ENCODE data around the gene RALY.
"Not testable (repeated sequence)": the region's sequence is repeated elsewhere in the genome, so short reads cannot be mapped to it uniquely, and the experiment has no call there.

The RALY gene

GRCh38 chr20:34105978-34106675 lies 112.4 kb downstream of the RALY start:
- DNase-seq (ENCODE audit: low read depth in 2 of 2) = no peak

DNA sequence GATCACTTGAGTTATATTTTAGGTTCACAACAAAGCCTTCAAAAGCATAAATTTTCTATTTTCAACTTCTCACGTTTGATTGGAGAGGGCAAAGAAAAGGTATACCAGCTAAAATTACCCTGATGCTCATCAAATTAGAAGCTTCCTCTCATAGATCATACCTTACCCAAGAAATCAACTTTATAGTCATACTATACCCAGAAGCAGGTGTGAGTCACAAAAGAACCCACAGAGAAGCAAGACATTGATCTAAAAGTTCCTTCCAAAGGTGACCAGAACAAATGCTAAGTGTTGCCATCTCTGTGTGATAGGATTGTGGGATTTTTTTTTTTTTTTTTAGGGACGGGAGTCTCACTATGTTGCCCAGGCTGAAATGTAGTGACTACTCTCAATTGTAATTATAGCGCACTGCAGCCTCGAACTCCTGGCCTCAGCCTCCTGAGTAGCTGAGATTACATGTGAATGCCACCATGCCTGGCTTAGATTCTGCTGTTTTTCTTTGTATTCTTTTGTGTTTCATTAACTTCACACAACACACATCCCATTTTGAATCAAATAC lies 115.0 kb downstream of the RALY start:
- no peak for DNase-seq (ENCODE audit: low read depth in 2 of 2)

GRCh38 chr20:34109442-34109841 lies 115.7 kb downstream of the RALY start:
- no peak for DNase-seq (ENCODE audit: low read depth in 2 of 2)

GRCh38 chr20:34110025-34110744 lies 116.5 kb downstream of the RALY start:
- no peak for DNase-seq (ENCODE audit: low read depth in 2 of 2)

GRCh38 chr20:34110745-34111641 lies 117.3 kb downstream of the RALY start:
- DNase-seq (ENCODE audit: low read depth in 2 of 2) = no peak

GRCh38 chr20:34111702-34112599 lies 118.2 kb downstream of the RALY start, which contains the start of gene EIF2S2:
Gene EIF2S2 (minus strand): TSS chr20:34112243. CDS start chr20:34112110, 133 bp downstream.
- peak; percentile 91 for DNase-seq (ENCODE audit: low read depth in 2 of 2)

DNA sequence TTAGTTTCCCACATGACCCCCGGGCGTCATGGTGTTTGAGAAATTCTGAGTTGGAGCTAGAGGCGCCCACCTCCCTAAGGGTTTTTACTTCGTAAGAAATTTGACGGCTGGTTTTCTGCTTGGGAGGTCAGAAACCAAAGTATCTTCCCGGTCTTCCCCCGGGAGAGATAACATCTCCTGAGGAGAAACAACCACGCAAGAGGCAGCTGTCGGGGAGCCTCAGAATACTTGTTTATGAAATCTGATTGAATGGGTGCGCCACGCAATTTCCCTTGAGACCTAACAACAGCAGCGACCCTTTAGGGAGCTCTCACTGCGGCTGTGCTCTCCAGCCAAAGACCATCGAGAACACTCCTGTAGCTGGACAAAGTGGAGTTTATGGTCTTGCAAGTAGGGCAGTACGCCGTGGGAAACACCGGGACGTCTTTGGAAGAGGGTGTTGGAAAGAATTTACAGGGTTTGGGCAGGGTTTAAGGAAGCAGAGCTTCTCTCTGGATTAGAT lies 118.9 kb downstream of the RALY start:
- DNase-seq (ENCODE audit: low read depth in 2 of 2) = no peak

- no peak for DNase-seq (ENCODE audit: low read depth in 2 of 2)
These were observed 121.1 kb downstream of the RALY start for GRCh38 chr20:34114809-34115208.

- DNase-seq (ENCODE audit: low read depth in 2 of 2) = no peak
These were observed 121.5 kb downstream of the RALY start for GRCh38 chr20:34115232-34115631.

- DNase-seq (ENCODE audit: low read depth in 2 of 2) = no peak
These were observed 126.5 kb downstream of the RALY start for GRCh38 chr20:34120213-34120612.

- DNase-seq (ENCODE audit: low read depth in 2 of 2) = no peak
These were observed 128.7 kb downstream of the RALY start for GRCh38 chr20:34122274-34122980.

DNA sequence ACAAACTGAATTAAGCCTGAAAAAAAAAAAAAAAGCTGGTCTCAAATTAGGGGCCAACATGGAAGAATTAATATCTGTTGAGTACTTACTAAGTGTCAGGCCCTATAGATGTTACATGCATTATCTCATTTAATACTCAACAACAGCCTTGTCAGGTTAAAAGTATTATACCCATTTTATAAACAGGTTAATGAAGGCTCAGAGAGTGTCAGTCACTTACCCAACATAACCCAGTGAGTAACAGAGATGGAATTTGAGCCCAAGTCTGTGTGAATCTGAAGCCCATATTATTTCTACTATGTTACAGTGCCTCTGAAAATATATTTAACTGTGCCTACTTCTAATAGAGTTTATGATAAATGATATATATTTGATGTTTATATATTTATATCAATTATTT lies 129.6 kb downstream of the RALY start:
- DNase-seq (ENCODE audit: low read depth in 2 of 2) = no peak

- DNase-seq (ENCODE audit: low read depth in 2 of 2) = no peak
These were observed 130.9 kb downstream of the RALY start for GRCh38 chr20:34124469-34125249.

GRCh38 chr20:34127792-34128191 lies 134.1 kb downstream of the RALY start:
- no peak for DNase-seq (ENCODE audit: low read depth in 2 of 2)

DNA sequence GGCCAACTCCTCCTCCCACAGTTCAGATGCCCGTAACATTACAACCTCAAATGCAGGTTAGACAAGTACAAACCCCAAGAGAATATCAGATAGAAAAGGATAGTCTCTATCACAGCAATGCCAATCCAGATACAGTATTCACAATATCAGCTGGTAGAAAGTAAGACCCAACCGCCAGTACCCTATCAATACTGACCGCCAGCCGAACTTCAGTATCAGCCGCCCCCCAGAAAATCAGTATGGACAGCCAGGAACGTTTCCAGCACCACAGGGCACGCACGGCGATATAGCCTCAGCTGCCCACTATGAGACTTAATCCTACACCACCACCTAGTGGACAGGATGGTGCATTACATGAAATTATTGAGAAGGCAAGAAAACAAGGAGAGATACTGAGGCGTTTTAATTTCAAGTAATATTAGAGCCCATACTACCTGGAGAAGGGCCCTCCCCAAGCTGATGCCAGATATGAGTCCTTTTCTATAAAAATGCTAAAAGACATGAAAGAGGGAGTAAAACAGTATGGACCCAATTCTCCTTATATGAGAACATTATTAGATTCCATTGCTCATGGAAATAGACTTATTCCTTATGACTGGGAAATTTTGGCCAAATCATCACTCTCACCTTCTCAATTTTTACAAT lies 135.9 kb downstream of the RALY start:
- DNase-seq (ENCODE audit: low read depth in 2 of 2) = peak in 1 of 2 donors; percentile 7

DNA sequence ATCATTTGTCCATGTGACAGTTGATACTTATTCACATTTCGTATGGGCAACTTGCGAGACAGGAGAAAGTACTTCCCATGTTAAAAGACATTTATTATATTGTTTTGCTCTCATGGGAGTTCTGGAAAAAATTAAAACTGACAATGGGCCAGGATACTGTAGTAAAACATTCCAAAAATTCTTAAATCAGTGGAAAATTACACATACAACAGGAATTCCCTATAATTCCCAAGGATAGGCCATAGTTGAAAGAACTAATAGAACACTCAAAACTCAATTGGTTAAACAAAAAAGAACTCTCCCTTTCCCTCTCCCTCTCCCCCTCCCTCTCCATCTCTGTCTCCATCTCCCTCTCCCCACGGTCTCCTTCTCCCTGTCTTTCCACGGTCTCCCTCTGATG lies 137.8 kb downstream of the RALY start:
- no peak for DNase-seq (ENCODE audit: low read depth in 2 of 2)

DNA sequence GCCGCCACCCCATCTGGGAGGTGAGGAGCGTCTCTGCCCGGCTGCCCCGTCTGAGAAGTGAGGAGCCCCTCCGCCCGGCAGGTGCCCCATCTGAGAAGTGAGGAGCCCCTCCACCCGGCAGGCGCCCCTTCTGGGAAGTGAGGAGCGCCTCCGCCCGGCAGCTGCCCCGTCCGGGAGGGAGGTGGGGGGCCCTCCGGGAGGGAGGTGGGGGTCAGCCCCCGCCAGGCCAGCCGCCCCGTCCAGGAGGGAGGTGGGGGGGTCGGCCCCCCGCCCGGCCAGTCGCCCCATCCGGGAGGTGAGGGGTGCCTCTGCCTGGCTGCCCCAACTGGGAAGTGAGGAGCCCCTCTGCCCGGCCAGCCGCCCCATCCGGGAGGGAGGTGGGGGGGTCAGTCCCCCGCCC lies 138.8 kb downstream of the RALY start:
- DNase-seq (ENCODE audit: low read depth in 2 of 2) = not testable (repeated sequence)

DNA sequence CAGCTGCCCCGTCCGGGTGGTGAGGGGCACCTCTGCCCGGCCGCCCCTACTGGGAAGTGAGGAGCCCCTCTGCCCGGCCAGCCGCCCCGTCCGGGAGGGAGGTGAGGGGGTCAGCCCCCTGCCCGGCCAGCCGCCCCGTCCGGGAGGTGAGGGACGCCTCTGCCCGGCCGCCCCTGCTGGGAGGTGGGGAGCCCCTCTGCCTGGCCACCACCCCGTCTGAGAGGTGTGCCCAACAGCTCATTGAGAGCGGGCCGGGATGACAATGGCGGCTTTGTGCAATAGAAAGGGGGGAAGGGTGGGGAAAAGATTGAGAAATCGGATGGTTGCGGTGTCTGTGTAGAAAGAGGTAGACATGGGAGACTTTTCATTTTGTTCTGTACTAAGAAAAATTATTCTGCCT lies 139.2 kb downstream of the RALY start:
- not testable (repeated sequence) for DNase-seq (ENCODE audit: low read depth in 2 of 2)

DNA sequence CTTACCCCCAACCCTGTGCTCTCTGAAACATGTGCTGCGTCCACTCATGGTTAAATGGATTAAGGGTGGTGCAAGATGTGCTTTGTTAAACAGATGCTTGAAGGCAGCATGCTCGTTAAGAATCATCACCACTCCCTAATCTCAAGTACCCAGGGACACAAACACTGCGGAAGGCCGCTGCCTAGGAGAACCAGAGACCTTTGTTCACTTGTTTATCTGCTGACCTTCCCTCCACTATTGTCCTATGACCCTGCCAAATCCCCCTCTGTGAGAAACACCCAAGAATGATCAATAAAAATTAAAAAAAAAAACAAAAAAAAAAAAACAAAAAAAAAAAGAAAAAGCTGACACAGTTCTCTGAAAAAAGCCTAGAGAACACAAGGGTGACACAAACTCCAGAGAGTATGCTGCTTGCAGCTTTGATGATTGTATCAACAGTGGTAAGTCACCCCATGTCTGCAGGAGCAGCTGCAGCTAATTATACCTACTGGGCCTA lies 139.7 kb downstream of the RALY start:
- not testable (repeated sequence) for DNase-seq (ENCODE audit: low read depth in 2 of 2)
